Heart right ventricle (tissue), 16 donors: ENCODE measurements around the gene TIAL1. TPM values are rescaled to one million over a fixed set of nuclear protein-coding genes. Genes with fewer than 3 reads are reported as not detected.
A peak's percentile ranks its signal among the peaks of the same experiment; 100 is the strongest.

Experiments used
- ATAC-seq, 8 donors: fragments of 200-7000 bp; cut with Tn5 transposase; one replicate each; pipeline ENCODE4 v1.9.1; 2020; ENCODE audit warnings: mild to moderate bottlenecking in 8 of 8, moderate library complexity in 8 of 8, moderate number of reproducible peaks in 1 of 8
- DNase-seq, 2 donors: peaks; one replicate each; pipeline ENCODE4 v3.0.0-alpha.2; 2020
- H3K27ac ChIP-seq, 10 donors: fragments of 200-600 bp; sonication (generic) in 2 of 10; one replicate each; pipeline versions ENCODE4 v1.5.0 to v1.8.0; 2020 to 2022; ENCODE audit warnings: mild to moderate bottlenecking in 3 of 10
- H3K27me3 ChIP-seq, 7 donors: fragments of 200-600 bp; one replicate each; pipeline ENCODE4 v1.8.0; 2021 to 2022; ENCODE audit warnings: mild to moderate bottlenecking in 2 of 7
- H3K36me3 ChIP-seq, 9 donors: fragments of 200-600 bp; sonication (generic) in 1 of 9; one replicate each; pipeline versions ENCODE4 v1.5.0 to v1.8.0; 2020 to 2022; ENCODE audit warnings: mild to moderate bottlenecking in 2 of 9
- H3K4me1 ChIP-seq, 9 donors: fragments of 200-600 bp; sonication (generic) in 1 of 9; one replicate each; pipeline versions ENCODE4 v1.5.0 to v1.8.0; 2020 to 2022; ENCODE audit warnings: mild to moderate bottlenecking in 4 of 9
- H3K4me3 ChIP-seq, 10 donors: fragments of 200-600 bp; sonication (generic) in 2 of 10; one replicate each; pipeline versions ENCODE4 v1.5.0 to v1.8.0; 2020 to 2022; ENCODE audit warnings: mild to moderate bottlenecking in 7 of 10, moderate library complexity in 2 of 10
- H3K9me3 ChIP-seq, 11 donors: fragments of 200-600 bp in 10 of 11; sonication (generic) in 2 of 11; one replicate each; pipeline versions ENCODE4 v1.5.0 to v1.8.0; 2013 to 2022; ENCODE audit warnings: mild to moderate bottlenecking in 2 of 11, control low read depth in 1 of 11, moderate library complexity in 1 of 11
- CTCF ChIP-seq, 9 donors: fragments of 200-600 bp; sonication (generic) in 2 of 9; IDR thresholded peaks; one replicate each; pipeline versions ENCODE4 v1.5.0 to v1.8.0; 2021 to 2022; ENCODE audit warnings: antibody characterized with exemption in 9 of 9, mild to moderate bottlenecking in 5 of 9, moderate library complexity in 1 of 9
- WGBS, 2 donors: extraction: QIAGEN DNeasy Blood & Tissue Kit; methylation state at CpG; one replicate each; pipeline ENCODE4 v1.1.7; 2013; ENCODE audit warnings: inconsistent platforms in 1 of 2; 5-methylcytosine and 5-hydroxymethylcytosine counted together
- intact Hi-C, 10 donors: fragments of 100-400 bp; cut with DNase I; formaldehyde crosslinking; loops; one replicate each; pipeline versions ENCODE4 v1.11.1 to v1.14.2; 2022
- polyA plus RNA-seq, 2 donors: library from polyadenylated mRNA; stranded (reverse); fragments of 200-250 nt; gene quantifications; one replicate each; pipeline ENCODE4 v1.2.3, GENCODE V29; 2013
- total RNA-seq, 10 donors: library from RNA; stranded (reverse); fragmentation: NEBNext Ultra II Directional in 3 of 10; extraction: Animal tissue kit (Norgen Biotek cat#: 25700) in 3 of 10; gene quantifications; one replicate each; pipeline versions ENCODE4 v1.2.1 to v1.2.4, GENCODE V29; 2021 to 2023
- donor health status: Arrhythmogenic right ventricular cardiomyopathy.
- donor health status: ischemic (EF 13 %, LVEDD 7.1; RV severe dilation, severe dysfunction).
- donor health status: healthy with polysubstance abuse.
- donor health status: DM: no; HTN: yes; CAD: no.
- donor health status: DM: no; HTN: no; CAD: no.
- donor health status: ischemic (EF 25% LVEDD 6.9; RV normal size, moderate dysfunction).
- donor health status: ischemic (EF 25% LVEDD 5.7; RV mildly dilated, moderate dysfunction).
- donor health status: healthy.
- donor health status: DM: yes; HTN: yes; CAD: no.
- donor health status: Ischemic cardiomyopathy.
- donor health status: ischemic (EF 35%, LVEDD 5.7; RV mildly dilated, moderate dysfunction).
- donor health status: nonischemic (EF 11% LVEDD 7.7; RV severe dilation, severe dysfunction).
- donor health status: DM: yes; HTN: yes; CAD: no.
- donor health status: PGD.
- donor health status: ischemic (EF 29% LVEDD 5.4; RV normal size, mild dysfunction).
- donor health status: nonischemic (EF 23%, LVEDD 6.1; RV moderate dilation, normal function).

Gene TIAL1
- total and polyA plus RNA-seq, 12 donors, result 35.9 to 94.6 (median 69.9) TPM

- H3K27me3 ChIP-seq, result peaks cover 0 to 36% (median 21%) of the 10 kb centered on the region in 7 donors
- no peak overlapping the region for H3K4me3 ChIP-seq
- peaks cover 0 to 70% (median 16%) of the 10 kb centered on the region in 9 donors for H3K4me1 ChIP-seq
- ATAC-seq, result no peak
- H3K9me3 ChIP-seq, result no peaks in the 10 kb centered on the region
- no peaks in the 10 kb centered on the region for H3K36me3 ChIP-seq
- intact Hi-C loops, result no loop called here
- no peak for TF ChIP-seq CTCF (IDR thresholded peaks at IDR 0.05)
- no peak for DNase-seq
- H3K27ac ChIP-seq, result peak overlapping the region in 1 of 10 donors; percentile 18
- 79 to 83% methylated on average over 9 of the region's 9 CpGs for WGBS, 2 donors
These were observed 57.4 kb downstream of the TIAL1 start for GRCh38 chr10:119539359-119539825.

GRCh38 chr10:119538632-119539358, 58.0 kb downstream of the TIAL1 start:
- DNase-seq (no peak), ATAC-seq (no peak)
- Histone ChIP-seq H3K4me1 (peaks cover 0 to 71% (median 16%) of the 10 kb centered on the region in 9 donors), H3K27me3 (peaks cover 0 to 30% (median 19%) of the 10 kb centered on the region in 7 donors), H3K4me3 (no peak overlapping the region), H3K36me3 (no peaks in the 10 kb centered on the region), H3K27ac (peak overlapping the region in 1 of 10 donors; percentile 68), H3K9me3 (no peaks in the 10 kb centered on the region)
- WGBS, 2 donors, result 78% methylated on average over 9 of the region's 9 CpGs
- intact Hi-C loops, result no loop called here
- no peak for TF ChIP-seq CTCF (IDR thresholded peaks at IDR 0.05)

GRCh38 chr10:119537953-119538630, 58.7 kb downstream of the TIAL1 start:
- Histone ChIP-seq H3K9me3 (no peaks in the 10 kb centered on the region), H3K36me3 (no peaks in the 10 kb centered on the region), H3K27me3 (peaks cover 0 to 23% (median 13%) of the 10 kb centered on the region in 7 donors), H3K4me3 (no peak overlapping the region), H3K4me1 (peaks cover 0 to 72% (median 11%) of the 10 kb centered on the region in 9 donors), H3K27ac (peak overlapping the region in 1 of 10 donors; percentile 68)
- 79 to 82% methylated on average over 5 of the region's 5 CpGs for WGBS, 2 donors
- TF ChIP-seq CTCF (IDR thresholded peaks at IDR 0.05), result no peak
- no peak for ATAC-seq
- DNase-seq, result no peak
- intact Hi-C loops, result no loop called here

- intact Hi-C loops, result no loop called here
- Histone ChIP-seq H3K9me3 (no peaks in the 10 kb centered on the region), H3K4me3 (peak overlapping the region in 1 of 10 donors; percentile 18), H3K27ac (peak overlapping the region in 2 of 10 donors; percentile 39 to 64), H3K27me3 (peaks cover 0 to 8% (median 0%) of the 10 kb centered on the region in 7 donors), H3K36me3 (no peaks in the 10 kb centered on the region), H3K4me1 (peaks cover 0 to 73% (median 0%) of the 10 kb centered on the region in 9 donors)
- 75 to 80% methylated on average over 9 of the region's 9 CpGs for WGBS, 2 donors
- ATAC-seq (peak in 6 of 8 donors; percentile 9 to 43 (median 22)), DNase-seq (no peak)
- no peak for TF ChIP-seq CTCF (IDR thresholded peaks at IDR 0.05)
These were observed 60.2 kb downstream of the TIAL1 start for GRCh38 chr10:119536508-119537025.
